GM10266 (cell line): ENCODE data around the gene DUSP11.

Experiments
- DNase-seq: peaks from one replicate; pipeline ENCODE4 v3.0.0; 2012; ENCODE audit errors: extremely low spot score
- CTCF ChIP-seq: IDR thresholded peaks from 2 replicates; pipeline ENCODE4 v1.5.1; 2012; ENCODE audit warnings: mild to moderate bottlenecking, low read depth; ENCODE audit not compliant: control insufficient read depth, insufficient read depth; ENCODE audit errors: missing control alignments

DUSP11 gene

GRCh38 chr2:73779467-73780236, at the start of gene DUSP11:
TSS of gene DUSP11 (minus strand) at chr2:73780103. CDS start at chr2:73779974, 129 bp downstream.
- peak; percentile 91 for TF ChIP-seq CTCF
- DNase-seq = peak; percentile 91

DNA sequence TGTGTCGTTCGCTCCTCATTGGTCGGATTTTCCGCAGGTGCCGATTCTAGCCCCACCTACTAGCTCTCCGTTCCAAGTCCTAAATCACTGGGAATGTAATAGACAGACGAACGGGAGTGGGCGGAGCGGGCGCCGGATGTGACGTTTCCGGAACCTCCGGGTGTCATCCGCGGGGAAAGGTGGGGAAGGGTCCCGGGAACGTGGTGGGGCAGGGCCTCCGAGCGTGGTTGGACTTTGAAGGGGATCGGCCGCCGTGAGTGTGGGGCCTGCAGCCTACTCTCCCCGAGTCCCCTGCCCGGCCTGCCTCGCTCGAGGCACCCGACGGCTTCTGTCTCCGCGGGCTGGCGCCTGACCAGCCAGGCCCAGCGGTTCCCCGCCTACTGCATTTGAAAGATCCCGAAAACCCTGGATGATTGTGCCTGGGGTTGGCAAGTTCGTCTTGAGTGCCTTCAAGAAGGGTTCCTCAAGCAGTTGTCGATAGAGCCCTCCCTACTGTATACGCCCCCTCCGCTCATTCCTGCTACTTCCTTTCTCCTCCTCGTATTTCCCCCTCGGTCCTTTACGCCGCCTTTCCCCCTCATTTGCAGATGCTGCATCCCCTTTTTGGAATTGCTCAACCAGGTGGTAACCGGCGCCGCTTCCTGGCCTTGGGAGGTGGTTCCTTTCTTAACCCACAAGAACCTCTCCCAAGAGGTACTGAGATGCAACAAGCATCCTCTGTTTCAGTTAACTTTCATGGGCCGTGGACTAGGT, 49.1 kb upstream of the DUSP11 start, which contains the start of gene STAMBP:
TSS of gene STAMBP (plus strand) at position 144 of the 753 bp plus-strand sequence. CDS start 1,896 bp downstream, outside the sequence.
- no peak for TF ChIP-seq CTCF
- DNase-seq = peak; percentile 93

- no peak for TF ChIP-seq CTCF
Measured at GRCh38 chr2:73828389-73828817, 48.5 kb upstream of the DUSP11 start.

GRCh38 chr2:73827660-73828388, 47.9 kb upstream of the DUSP11 start:
- DNase-seq = no peak
- no peak for TF ChIP-seq CTCF

More at GRCh38 chr2:73828389-73828817, 48.5 kb upstream of the DUSP11 start:
- no peak for DNase-seq

DNA sequence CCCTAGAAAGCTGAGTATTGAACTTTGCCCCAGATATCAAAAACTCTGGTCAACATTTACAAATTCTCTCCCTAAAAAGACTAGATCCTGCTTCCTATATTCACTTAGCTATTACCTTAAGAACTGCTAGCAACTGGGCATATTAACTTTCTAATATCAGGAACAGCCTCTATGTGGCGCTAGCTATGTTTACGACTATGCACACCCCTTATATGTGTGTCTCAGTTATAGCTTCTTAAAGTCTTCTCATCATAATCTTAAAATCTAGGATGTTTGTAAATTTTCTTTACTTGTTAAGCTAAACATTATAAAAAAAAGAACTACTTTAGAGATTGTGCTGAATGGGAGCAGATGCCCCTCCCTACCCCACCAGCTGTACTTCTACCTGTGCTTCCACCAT, 47.1 kb upstream of the DUSP11 start:
- peak; percentile 49 for TF ChIP-seq CTCF
- DNase-seq = peak; percentile 50

DNA sequence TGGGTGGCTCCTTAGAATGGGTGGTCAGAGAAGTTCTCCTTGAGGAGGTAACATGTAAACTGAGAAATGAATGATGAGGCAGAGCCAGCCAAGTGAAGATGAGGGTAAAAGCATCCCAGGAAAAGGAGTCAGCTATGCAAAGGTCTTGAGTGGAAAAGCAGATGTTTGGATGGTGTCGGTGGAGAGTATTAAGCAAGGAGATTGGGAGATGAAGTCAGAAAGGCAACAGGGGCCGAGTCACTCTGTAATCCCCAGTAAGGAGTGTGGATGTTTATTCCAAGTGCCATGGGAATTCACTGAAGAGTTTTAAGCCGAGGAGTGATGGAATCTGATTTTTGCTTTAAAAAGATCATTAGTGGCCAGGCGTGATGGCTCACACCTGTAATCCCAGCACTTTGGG, 45.5 kb upstream of the DUSP11 start:
- TF ChIP-seq CTCF = no peak
- no peak for DNase-seq
